ENCODE measurements around the gene NOXA1.
"Not testable (repeated sequence)": the region's sequence is repeated elsewhere in the genome, so short reads cannot be mapped to it uniquely, and the experiment has no call there.

NOXA1 gene

DNA sequence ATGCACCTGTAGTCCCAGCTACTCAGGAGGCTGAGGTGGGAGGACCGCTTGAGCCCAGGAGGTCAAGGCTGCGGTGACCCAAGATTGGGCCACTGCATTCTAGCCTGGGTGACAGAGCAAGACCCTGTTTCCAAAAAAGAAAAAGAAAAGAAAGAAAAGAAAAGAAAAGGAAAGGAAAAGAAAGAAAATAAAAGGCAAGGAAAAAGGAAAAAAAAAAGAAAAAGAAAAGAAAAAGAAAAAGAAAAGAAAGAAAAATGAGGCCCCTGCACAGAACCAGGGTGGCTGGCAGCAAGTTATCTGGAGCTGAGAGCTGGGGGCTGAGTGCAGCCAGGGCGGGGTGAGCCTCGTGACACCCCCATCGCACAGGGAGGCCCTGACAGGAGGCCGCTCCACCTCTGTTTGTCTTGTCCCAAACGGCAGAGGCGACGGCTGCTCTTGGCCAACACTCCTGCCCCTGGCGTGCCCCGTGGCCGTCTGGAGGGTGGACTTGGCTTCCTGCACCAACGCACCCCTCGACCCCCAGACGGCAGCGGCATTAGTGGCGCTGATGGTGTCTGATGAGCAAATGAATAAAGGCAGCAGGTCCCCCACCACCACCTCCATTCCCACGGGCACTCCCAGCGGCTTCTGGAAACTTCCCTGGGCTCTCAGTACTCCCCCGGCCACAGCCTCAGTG, 17.0 kb upstream of the NOXA1 start:
- DNase-seq: peak; percentile 68

- DNase-seq: peak; percentile 82
Observed at GRCh38 chr9:137406876-137407589, 16.2 kb upstream of the NOXA1 start.

DNA sequence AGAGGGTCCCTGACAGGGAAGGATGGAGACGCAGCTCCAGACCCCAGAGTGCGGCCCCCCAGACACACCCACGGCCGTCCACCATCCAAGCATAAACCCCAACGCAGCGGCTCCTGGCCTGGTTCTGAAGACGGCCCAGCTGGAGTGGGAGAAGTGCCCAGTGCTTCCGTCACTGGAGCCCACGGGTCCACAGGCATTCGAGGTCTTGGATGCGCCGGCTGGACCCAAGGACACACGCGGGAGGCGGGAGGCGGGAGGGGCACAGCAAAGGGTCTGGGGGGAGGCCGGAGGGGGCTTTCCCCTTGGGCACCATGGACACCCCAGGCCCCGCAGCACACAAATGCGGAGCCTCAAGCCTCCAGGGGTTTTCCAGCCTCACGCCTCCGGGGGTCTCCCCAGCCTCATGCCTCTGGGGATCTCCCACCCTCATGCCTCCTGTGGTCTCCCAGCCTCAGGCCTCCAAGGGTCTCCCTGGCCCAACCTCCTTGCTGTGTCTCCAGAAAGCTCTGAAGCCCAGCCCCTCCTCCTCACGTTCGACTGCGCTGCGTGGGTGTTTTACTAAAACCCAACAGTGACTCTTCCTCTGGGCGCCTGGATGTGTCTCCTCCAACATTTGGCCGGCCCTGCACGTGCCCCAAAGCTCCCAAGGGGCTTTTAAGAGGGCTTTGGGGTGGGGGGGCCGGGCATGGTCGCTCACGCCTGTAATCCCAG, 15.4 kb upstream of the NOXA1 start:
- no peak for DNase-seq

GRCh38 chr9:137408651-137409405, 14.4 kb upstream of the NOXA1 start:
- no peak for DNase-seq

DNA sequence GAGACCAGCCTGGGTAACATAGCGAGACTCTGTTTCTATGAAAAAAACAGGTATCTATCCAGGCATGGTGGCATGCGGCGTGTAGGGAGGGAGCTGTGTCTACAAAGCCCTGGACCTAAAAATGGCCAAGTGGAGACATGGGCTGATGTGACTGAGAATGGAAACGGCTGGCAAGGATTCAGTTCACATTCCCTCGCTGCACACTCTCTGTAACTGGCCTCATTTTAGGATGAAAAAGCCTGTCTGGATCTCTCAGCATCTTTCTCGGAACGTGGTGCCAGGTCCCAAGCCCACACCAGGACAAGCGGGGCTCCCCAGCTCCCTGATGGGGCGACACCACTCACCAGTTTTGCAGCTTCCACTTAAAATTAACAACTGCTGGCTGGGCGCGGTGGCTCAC, 13.7 kb upstream of the NOXA1 start:
- DNase-seq: no peak

GRCh38 chr9:137410236-137410890, 12.8 kb upstream of the NOXA1 start:
- not testable (repeated sequence) for DNase-seq

DNA sequence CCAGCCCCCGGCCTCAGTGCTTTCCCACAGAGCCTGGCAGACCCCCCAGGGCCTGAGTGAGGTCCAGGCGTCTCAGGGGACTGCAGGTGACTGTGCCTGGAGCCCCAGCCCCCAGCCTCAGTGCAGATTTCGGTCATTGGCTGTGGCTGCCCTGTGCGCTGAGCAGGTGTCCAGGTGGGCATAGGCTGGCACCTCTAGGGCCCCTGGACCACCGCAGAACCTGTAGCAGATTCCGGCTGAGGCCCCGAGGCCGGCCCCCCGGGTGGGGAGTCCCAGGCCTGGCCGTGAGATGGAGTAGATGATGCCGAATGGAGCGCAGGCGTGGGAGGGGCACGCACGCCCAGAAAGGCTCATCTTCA, 12.3 kb upstream of the NOXA1 start:
- no peak for DNase-seq

DNA sequence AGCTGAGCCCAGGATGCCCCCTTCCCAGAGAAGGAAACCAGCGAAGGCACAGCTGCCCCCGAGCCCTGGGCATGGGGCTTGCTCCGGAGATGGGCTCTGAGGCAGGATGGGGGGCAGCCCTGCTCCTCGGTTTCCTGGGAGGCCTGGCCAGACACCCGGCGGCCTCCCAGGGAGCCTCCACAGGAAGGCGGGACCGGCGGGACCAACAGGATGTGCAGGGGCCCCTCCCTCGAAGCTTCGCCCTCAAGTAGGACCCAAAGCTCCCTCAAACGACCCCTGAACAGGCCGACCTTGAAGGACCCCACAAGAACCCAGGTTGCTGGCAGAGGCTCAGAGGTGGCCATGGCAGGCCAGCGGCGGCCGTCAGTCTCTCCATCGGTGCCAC, 11.9 kb upstream of the NOXA1 start:
- no peak for DNase-seq

DNA sequence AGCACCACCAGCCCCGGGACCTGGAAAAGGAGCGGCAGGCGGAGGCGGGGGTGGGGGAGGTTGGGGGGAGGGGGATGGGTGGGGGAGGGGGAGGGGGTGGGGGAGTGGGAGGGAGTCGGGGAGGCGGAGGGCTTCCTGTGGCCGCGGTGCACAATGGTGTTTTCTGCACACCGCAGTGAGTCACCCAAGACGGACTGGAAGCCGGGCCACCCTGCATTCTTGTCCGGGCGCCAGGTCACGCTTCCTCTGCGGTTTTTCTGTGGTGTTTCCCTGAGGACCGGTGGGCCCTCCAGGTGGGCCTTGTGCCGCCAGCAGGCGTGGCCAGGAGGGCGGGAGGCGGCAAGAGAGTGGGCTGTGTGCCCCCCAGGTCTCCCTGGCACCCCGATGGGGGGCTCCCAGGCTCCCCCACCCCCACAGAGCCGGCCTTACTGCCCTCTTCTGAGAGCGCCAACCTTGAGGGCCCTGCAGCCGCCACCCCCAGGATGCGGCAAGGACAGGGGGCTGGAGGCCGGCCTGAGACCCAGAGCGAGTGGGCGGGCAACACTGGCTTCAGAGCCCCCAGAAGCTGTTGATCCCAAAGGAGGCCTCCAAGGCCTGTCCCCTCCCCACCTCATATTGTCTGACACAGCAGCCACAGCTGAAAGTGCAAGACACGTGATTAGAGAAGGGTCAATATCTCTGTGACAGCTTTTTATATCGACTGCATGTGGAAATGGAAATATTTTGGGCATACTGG, 11.4 kb upstream of the NOXA1 start:
- DNase-seq: peak; percentile 88

GRCh38 chr9:137412431-137412830, 10.8 kb upstream of the NOXA1 start:
- no peak for DNase-seq

DNA sequence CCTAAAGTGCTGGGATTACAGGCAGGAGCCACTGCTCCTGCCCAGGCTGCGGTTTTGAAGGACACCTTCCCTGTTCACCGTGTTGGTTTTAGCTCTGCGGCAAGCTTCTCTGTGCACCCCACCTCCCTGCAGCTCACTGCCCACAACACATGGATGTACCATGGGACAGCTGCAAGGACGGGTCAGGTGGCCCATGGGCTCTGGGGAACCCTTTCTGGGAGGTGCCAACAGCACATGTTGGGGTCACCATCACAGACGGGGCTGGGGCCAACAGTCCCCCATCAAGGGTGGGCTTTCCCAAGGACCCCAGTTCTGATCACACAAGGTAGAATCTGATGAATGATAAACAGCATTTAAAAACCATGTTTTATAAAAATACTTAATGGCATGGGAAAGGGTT, 7.7 kb upstream of the NOXA1 start:
- no peak for DNase-seq

- DNase-seq: no peak
Observed at GRCh38 chr9:137416006-137416562, 7.1 kb upstream of the NOXA1 start.

- DNase-seq: no peak
Observed at GRCh38 chr9:137416563-137417151, 6.5 kb upstream of the NOXA1 start.

DNA sequence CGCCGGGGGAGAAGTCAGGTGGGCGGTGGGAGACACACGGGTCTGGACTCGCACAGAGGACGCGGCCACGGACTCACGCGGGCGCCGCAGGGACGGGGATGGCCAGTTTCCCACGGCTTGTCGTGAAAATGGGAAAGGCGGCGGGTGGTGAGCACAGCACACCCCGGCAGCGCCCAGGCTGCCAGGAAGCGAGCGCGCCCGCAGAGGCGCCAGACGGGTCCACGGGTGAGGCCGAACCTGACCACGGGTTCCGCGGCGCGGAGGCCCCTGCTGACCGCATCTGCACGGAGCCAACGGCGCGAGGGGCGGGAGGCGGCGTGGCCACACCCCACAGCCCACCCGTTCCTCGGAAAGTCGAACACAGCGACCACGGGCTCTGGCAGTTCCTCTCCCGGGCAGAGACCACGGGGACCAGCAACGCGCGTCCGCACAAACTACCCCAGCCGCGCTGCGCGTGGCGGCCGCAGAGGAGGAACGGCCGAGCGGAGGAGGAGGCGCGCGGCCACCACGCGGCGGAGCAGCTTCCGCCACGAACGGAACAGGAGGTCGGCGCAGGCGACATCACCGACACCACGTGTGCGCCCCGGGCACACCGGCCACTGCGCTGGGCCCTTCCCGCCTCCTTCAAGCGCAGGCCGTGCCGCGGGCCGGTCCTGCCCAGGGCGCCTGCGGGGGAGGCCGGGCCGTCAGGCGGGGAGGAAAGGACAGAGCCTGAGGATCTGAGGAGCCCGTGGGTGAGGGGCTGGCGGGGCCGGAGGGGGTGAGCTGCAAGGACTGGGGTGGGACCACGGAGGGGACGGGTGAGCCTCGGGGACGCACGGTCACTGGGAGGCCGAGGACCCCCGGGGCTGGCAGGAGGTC, 5.8 kb upstream of the NOXA1 start:
- DNase-seq: no peak

- no peak for DNase-seq
Observed at GRCh38 chr9:137421838-137422603, 1.2 kb upstream of the NOXA1 start.

DNA sequence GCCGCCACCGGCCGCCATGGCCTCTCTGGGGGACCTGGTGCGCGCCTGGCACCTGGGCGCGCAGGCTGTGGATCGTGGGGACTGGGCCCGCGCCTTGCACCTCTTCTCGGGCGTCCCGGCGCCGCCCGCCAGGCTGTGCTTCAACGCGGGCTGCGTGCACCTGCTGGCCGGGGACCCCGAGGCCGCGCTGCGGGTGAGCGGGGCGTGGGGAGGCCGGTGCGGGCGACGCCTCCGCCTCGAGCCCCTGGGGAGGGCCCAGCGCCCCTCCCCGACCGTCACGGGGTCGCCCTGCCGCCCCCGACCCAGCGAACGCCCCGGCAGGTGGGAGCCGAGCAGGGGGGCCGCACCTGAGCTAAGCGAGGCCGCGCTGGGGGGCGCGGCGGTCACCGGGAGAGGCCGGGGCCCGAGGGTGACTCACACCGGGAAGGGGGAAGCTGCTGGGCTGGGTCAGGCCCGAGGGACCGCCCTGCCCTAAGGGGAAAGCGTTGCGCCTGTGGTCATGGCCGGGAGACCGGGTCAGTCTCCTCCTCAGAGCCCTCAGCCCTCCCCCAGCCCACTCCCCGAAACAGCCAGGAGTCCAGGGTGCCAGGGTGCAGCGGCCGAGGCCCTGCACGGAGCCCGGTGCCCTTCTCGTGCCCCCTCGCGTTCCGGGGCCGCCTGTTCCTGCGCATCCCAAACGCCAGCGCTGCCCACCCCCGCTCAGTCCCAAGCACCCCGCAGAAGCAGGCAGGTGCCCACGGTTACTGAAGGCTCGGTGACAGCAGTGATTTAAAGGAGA, 510 bp downstream of the NOXA1 start:
- no peak for DNase-seq

DNA sequence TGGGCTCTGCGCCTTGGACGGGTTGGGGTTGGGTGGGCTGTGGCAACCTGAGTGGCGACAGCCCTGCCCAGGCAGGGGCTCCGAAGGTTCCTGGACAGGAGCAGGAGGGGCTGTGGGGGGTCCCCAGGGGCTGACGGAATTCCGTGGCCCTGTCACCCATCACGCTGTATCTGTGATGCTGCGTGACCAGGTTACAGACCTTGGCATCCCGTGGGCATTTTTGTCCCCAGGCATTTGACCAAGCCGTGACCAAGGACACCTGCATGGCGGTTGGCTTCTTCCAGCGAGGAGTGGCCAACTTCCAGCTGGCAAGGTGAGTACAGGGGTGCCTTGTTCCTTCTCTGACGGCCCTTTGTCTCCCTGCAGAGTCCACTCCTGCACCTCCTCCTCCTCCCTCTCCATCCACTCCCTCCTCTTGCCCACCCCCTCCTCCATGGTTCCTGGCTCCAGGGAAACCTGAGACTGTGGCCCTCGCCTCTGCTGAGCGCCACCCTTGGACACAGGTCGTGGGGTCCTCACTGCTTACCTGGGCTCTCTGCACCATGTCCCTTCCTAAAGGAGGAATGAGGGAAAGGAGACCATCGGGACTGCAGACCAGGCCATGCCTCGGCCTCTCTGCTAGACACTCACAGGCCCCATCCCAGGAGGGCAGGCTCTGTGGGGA, 3.0 kb downstream of the NOXA1 start:
- no peak for DNase-seq
